AG20443 (cell line): Measurements from ENCODE around the gene GPX8.

Experiments used
- DNase-seq: peaks from one replicate; pipeline ENCODE4 v3.0.0; 2012; ENCODE audit warnings: low spot score, mixed read lengths

Gene GPX8, protein sequence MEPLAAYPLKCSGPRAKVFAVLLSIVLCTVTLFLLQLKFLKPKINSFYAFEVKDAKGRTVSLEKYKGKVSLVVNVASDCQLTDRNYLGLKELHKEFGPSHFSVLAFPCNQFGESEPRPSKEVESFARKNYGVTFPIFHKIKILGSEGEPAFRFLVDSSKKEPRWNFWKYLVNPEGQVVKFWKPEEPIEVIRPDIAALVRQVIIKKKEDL

DNA sequence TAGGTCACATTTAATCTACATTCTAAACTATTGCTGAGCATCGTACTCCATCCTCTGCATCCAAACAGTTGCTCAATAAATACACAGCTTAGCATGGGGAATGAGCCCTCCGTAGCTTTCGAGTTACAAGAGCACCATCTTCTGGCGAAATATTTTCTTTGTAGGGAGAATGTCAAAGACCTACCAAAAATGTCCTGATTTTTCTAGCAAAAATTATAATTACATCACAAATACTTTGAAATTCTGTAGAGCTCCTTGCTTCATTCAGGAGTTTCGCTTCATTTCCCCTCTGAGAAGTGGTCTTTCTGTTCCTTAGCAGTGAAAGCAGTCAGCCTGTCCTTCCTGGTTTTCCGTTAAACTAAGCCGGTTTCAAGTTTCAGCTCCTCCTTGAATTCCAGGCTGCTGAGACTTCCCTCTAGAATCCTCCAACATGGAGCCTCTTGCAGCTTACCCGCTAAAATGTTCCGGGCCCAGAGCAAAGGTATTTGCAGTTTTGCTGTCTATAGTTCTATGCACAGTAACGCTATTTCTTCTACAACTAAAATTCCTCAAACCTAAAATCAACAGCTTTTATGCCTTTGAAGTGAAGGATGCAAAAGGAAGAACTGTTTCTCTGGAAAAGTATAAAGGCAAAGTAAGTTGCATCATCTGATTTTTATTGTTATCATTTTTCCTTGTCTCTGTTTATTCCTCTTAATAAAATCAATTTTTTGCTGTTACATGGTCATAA is at the start of gene GPX8:
Gene GPX8 (plus strand): TSS at position 409 of the 730 bp plus-strand sequence. CDS start 22 bp downstream, at position 431.
- peak; percentile 74 for DNase-seq

DNA sequence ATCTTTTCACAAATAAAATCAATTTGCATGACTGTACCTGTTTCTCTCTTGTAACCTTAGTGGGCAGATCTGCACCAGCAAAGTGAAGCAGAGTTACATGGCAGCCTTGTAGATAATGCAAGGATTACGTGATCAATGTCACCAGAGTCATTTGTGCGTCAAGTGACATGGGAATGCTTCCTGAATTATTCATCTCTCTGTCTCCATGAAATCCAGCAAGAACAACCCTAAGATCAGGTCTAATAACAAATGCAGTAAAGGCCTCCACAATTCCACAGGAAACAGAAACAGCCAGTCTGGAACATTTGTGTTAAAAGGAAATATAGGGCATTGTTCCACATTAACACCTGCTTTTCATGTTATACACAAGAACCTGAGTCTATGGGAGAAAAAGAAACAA is 49.8 kb upstream of the GPX8 start:
- DNase-seq = no peak

DNA sequence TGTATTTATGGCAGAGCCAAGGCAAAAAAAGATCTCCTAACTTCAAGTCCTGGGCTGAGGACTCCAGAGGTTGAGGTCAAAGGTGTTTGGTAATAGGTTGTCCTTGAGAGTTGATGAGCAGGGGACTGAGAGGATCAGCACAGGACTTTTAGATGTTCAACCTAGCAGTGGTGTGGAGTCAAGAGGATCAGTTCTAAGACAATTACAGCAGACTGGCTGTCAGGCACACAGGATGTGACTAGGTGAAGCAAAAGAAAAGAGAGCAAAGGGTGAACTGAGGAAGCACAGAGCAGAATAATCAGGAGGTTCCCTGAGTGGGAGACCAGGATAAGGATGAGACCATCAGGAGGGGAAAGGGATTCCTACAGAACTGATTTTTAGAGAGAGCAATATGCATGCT is 46.6 kb upstream of the GPX8 start:
- no peak for DNase-seq

DNA sequence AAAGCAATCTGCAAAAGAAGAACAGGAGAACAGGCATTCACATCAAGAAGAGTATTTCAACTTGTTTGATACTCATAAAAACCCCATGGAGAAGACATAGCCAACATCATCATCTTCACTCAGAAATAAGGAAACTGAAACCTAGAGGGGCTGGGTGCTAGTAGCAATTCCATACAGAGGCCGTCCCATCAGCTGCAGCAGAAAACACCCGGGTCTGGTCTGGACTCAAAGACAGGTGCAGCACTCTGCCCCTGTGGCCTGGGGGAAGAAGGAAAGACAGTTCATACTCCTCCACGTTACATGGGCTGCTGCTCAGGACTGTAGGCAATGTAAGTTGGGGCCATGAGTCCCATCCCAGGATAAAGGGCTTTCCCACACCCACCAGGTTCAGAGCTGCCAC is 45.9 kb upstream of the GPX8 start:
- no peak for DNase-seq

DNA sequence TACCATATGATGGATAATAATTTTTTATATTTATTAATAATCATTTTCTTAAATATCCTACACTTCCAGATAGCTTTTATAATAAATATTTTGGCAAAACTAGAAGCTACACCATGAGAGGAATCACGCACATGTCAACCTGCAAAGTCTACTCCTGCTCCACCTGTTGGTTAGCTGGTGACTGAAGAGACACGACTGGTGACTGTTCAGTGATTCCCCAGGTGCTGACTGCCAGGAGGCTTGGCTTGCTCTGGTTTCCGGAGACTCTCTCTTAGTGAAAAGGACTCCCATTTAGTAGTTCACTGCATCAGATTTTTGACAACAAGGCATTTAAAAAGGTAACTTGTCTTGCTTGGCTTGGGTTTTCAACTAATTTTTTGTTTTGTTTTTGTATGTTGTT is 36.6 kb upstream of the GPX8 start:
- no peak for DNase-seq

DNA sequence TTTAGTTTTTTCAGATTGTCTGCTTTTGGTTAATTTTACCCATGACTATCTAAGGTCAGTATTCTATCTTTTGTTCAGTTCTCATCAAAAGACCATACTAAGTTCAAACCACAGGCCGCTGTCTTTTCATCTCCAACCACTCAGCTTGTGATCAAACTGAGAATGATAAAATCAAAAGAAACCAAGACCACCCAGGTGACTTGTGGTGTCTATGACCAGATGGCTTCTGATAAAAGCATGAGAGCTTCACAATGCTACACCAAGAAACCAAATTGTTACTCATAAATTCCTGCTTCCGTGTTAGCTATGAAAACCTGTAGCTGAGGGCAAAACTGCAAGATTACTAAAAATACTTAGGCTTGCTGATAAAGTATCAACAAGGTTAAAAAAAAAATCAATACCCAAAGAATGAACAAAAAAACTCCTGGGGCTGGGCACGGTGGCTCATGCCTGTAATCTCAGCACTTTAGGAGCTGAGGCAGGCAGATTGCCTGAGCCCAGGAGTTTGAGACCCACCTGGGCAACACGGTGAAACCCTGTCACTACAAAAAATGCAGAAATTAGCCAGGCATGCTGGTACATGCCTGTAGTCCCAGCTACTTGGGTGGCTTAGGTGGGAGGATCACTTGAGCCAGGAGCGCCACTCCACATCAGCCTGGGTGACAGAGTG is 25.8 kb upstream of the GPX8 start:
- DNase-seq = no peak

DNA sequence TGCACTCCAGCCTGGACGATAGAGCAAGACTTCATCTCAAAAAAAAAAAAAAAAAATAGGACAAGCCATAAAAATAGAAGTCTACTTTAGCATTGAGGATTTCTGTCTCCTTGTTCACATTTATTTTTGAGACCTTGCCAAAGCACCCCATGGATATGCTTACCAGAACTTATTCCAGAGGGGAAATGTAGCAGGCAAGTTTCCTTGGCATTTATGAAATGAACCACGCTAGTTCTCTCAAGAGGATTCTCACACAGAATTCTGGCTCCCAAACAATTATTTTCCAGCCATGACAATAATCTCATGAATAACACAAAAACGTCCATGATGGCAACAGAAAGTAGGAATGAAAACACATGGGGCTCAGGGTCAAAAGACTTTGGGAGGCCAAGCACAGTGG is 23.4 kb upstream of the GPX8 start:
- DNase-seq = no peak

DNA sequence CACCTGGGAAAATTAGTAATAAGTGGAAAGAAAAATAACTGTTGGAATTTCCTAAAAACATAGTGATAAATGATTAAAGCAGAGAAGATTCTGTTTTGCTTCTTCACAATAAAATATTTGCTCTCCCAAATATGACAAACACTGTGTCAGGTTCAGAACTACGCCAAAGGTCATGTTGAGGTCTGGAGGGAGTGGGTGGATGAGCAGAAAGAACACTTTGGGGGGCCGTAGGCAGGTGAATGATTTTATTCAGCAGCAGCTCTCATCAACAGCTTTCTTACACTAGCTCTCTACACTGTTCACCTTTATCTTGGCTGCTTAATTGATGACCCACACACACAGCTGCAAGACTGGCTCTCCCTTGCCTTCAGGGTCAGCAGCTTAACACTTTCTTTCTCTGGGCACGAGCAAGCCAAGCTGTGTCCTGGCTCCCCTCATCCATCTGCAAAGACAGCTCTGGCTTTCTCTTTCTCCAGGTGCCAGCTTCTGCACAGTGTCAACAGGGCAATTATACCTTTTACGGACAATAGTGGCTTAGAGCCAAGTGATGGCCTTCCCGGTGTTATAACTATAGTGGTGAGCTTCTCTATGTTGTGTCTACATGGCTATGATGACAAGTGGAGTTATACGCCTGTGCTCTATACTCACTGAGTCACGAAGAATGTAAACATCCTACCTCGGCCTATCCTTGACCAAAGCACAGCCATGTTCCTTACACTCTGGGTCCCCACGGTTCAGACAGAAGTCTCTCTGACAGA is 18.9 kb upstream of the GPX8 start:
- DNase-seq = no peak

DNA sequence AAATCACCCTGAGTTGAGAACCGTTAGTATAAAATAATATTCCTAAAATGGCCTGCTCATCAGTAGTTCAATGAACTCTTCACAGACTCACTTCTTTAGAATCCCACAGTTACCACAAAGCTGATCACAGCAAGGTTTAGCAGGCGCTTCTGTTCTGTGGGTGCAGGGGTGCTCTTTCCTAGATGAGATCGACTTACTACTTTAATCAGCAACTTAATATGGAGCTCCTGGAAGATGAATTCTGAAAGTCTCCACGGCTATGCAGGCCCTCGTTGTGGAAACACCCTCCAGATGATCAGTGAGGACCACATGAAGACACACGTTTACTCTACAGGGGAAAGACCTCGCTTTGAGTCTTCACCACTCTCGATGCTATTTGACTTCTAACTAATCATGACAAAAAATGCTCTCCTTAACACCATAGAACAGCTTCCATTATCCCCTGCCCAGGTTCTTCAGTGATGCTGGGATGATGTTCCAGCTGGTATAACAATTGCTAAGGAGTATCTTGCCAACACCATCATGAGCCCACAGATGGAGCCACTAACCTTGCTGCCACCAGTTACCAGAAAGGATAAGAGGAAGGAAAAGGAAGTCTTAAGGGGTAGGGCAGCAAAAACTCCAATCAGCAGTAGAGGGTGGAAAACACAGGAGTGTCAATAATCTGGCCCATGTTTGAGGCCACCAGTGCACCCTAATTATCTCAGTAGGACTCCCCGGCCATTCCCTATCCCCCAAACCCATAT is 17.9 kb upstream of the GPX8 start:
- no peak for DNase-seq

DNA sequence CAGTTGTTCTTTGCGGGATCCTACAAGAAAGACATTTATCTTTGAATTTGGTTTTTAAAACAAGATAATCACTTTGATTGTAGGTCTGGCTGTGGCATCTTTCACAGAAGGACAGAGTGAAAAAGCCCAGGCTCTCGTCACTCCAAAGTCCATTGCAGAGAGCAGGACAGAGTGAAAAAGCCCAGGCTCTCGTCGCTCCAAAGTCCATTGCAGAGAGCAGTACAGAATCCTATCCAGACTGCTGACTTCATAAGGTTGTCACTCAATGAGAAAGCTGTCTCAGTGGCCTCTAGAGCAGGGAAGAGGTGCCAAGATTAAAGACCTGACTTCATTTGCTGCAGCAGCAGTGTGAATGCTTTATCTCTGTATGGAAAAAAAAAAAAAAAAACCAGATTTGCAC is 16.3 kb upstream of the GPX8 start:
- DNase-seq = no peak

DNA sequence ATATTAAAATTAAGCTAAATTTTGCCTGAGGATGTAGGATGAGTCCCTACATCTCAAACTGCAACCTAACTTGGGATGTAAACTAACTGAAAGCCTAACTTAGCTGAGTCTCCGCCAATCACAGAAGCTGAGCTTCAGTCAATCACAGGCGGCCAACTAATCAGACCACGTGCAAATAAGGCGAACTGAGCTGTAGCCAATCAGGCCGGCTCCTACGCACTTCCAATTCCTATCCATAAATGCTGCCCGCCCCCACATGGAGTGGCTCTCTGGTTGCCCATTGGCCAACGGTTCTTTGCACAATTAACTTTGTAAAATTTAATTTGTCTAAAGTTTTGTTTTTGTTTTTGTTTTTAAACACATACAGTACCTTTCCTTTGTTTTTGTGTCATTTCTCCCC is 13.9 kb upstream of the GPX8 start:
- DNase-seq = no peak

DNA sequence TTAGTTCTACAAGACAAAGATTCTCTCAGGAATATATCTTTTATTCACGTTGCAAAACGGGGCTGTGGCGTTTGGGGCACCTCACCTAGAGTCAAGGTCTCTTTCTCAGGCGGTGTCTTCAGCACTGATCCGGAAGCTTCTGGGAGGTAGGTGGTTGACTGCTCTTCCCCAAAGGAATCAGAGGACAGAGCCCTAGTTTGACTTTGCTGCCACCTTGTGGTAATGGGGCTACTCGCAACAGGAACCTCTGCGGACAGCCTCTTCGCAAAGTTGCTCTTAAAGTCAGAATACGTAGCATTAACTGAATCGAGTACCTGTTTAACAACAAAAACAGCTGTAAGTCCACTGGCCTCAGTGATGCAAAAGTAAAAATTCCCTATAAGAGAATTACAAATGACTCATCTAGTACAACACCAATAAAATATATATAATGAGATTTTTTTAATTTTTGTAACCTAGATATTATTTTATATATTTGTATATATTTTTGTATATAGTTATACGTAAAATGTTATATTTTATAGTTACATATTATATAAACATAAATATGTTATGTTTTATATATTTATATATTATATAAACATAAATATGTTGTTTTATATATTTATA is 13.3 kb upstream of the GPX8 start:
- peak; percentile 84 for DNase-seq

DNA sequence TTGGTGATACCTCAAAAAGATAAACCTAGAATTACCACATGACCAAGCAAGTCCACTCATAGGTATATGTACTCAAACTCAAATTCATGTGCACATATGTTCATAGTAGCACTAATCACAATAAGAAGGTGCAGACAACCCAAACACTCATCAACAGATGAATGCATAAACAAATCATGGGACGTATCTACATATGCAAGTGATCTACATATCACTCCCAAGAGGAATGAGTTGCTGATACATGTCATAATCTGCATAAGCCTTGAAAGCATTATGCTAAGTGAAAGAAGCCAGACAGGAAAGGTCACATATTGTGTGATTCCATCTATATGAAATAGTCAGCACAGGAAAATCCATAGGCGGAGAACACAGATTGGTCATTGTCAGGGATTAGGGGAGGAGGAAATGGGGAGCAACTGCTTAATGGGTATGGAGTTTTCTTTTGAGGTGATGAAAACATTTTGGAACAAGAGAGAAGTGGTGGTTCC is 10.6 kb upstream of the GPX8 start:
- DNase-seq = no peak

DNA sequence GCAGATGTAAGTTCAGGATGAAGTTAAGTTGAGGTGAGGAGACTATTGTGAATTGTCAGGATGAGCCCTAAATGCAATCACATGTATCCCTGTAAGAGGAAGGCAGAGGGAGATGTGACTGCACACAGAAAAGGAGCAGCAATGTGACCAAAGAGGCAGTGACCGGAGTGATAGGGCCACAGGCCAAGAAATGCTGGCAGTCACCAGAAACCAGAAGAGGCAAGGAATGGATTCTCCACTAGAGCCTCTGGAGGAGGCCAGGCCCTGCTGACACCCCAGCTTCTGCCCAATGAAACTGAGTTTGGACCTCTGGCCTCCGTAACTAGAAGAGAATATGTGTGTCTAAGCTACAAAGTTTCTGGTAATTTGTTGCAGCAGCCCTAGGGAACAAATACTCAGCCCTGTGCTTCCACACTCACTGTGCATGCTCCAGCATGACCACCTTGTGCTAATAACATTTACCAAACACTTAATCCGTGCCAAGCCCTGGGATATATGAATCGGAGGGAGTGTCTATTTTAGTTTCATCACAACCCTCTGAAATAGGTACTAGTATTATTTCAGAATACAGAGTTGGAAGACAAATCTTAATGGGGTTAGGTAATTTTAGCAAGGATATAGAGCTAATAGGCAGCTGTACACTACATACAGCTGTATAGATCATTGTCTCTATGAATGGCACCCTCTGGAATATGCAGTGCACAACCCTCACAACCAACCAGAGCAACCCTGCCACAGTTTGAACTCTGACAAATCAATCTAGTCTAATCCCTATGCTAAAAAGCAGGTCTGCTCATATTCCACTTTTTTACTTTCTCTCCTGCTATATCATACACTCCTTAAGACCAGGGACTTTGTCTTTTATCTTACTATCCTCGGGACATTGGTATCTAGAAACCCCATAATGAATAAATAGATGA is 7.8 kb upstream of the GPX8 start:
- DNase-seq = peak; percentile 37

DNA sequence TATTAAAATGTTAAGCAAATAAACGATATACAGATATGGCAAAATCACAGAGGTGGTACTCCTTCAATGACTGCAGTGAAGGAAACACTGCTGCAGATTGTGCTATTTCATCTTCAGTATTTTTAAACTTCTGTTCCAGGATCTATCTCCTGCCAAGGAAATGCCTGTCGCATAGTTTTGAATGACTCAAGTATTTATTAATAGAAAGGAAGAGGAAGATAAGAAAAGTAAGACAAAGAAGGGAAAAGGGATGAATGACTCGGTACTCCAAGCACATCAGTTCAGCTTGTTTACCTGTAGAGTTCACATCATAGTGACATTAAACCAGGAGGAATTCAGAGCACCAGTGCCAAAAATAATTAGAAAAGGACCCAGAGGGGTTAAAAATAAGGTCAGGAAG is 5.1 kb upstream of the GPX8 start:
- peak; percentile 52 for DNase-seq

DNA sequence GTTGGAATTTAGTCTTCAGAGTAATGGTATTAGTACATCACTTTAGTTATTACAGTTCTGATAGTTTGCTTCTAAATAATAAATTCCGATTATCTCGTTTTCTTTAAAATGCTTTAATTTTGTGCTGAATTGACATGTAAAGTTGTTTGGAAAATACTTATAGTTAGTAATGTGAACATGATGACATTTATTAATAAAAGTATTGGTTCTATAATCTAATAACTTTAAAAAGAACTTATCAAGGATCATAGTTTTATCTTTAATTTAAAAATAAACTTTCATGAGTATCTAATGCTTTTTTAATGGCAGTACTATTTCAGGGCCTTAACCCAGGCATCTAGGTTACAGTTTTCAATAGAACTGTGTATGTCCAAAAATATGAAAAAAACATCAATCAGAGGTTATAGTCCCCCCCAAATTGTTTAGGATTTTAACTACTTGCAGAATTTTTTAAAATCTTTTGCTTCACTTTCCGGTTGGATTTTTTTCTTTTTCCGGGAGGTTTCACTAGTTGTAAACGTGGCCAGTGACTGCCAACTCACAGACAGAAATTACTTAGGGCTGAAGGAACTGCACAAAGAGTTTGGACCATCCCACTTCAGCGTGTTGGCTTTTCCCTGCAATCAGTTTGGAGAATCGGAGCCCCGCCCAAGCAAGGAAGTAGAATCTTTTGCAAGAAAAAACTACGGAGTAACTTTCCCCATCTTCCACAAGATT is 680 bp downstream of the GPX8 start:
- peak; percentile 89 for DNase-seq

DNA sequence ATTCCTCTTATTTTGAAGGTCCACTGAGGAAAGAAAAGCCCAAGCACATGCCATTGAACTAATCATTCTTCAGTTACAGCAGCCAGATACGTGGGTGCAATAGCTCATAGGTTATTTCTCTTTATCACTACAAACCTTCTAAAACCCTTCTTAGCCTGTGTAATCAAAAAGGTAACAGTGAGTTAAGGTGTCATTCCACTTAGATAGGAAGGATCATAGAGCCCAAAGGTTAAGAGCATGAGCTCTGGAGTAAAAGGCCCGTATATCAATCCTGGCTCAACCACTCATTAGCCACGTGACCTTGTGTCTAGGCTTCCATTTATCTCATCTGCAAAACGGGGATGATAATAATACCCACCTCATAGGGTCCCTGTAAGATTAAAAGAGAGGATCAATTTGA is 2.7 kb downstream of the GPX8 start:
- DNase-seq = no peak

DNA sequence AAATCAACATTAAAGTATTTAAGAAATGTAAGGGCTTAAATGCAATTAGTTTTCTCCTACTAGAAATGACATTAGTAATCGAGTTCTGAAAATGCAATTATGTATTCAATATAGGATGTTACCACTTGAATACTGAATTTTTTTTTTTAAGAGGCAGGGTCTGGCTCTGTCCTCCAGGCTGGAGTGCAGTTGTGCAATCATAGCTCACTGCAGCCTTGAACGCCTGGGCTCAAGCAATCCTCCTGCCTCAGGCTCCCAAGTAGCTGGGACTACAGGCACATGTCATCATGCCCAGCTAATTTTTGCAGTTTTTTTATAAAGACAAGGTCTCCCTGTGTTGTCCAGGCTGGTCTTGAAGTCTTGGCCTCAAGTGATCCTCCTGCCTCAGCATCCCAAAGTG is 11.5 kb downstream of the GPX8 start:
- DNase-seq = no peak

DNA sequence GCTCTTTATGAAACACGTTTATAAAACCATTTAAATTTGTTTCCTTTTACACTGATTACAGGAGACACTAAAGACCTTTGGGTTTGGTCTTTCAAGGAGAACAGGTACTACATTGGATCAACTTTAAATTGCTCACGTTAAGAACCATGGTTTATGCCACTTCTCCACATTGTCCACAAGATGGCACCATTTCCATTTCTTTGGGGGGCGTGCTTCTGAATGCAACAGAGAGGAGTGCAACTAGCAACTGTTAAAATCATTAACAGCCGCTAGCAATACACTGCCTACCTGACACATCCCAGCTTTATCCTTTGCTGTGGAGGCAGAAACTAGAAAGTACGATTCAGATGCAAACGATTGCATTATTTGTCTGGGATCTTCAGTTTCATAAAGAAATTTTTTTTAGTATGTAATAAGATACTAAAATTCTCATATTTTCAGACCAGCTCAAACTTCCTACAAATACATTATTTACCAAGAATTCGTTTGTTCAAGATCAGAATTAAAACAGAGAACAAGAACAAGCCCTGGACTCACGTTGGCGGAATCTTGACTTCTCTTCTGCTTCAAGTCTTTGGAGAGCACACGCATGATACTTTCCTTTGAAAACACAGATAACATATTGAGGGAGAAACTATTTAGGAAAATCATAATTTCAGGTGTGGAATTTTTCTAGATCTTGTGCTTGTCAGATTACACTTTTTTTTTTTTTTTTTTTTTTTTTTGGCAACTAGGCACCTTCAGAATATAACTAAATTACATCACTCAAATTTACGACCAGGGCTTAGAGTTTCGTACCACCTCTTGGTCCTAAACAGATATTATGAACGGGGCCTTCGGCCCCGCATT is 12.3 kb downstream of the GPX8 start:
- peak; percentile 79 for DNase-seq
